Activated CD4-positive, alpha-beta T cell treated with anti-CD3 and anti-CD28 coated beads for 1 hour (primary cell): ENCODE results near the gene PLS3.
"Not testable (repeated sequence)": the region's sequence is repeated elsewhere in the genome, so short reads cannot be mapped to it uniquely, and the experiment has no call there.

Experiments used
- DNase-seq: peaks from one replicate; pipeline ENCODE4 v3.0.0-alpha.2; 2020

The PLS3 gene

DNA sequence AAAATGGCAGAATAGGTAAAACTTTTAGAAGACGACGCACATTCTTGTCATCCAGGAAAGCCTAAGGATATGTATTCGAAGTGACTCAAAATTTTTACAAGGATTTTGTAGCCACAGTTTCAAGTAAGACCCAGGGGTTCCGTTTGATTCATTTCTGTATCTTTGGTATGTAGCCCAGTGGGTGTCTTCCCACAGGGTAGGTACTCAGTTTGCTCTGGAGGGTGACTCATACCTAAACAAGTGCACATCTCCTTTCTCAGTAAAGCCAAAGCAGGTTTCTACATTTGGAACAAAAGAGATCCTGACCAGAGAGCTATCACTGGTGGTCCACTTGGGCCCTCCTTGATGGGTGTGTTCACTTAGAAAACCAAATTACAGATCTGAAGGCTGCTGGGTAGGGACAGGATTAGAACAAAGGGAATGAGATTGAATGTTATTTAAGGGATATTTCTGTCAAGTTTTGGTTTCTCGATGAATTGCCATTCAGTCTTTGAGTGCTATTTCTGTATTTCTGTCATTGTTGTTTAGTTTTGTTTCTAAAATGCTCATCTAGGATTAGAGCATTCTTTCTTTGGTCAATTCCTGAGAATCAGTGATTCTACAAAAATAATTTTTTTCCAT lies 56.1 kb downstream of the PLS3 start:
- DNase-seq, result no peak

DNA sequence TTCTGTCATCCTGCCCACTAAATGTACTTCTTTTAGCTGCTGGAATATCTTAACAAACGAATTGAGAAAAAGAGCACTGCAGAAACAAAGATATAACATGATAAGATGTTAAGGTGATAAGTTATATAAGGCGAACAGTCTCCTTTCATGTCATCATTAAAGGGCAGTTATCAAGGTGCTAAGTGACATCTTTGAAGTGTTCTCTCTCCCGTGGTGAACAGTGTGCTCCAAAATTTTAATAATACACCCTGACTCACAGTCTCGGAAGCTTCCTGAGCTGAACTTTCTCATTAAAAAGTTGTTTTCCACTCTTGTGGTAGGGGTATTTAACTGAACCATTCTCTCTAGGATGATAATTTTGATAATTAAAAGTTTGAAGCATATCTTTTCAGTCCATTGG lies 61.6 kb downstream of the PLS3 start:
- no peak for DNase-seq

GRCh38 chrX:115624916-115625315 lies 63.9 kb downstream of the PLS3 start:
- DNase-seq, result no peak

DNA sequence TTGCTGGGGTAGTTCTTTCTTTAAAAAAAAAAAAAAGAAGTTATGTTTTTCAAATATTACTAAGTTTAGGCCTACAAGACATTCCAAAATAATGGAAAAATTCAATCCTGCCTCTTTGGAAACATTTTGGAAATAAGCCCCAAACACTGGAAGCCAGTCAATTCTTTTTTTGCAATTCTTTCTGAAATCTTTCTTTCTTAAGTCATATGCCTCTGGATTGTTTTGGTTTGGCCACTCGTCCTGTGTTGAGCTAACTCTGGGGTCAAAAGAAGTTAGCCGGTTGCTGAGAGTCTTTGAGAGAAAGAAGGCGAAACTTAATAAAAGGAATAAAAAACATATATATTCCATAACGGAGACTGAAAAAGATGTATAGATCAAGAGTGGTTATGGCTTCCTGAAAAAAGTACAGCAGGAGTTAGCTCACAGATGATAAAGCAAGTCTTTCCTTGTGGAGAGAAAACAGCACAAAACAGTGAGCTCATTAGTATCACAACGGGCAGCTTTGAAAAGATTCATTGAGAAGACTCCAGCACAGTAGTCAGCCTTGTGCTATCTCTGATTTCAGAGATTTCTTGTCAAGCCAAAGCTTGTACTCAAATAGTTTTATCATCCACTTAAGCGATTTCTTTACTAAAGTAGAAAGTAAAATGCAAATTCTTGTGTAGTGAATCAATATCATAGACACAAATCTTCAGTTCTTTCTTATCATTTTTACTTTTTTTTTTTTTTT lies 64.8 kb downstream of the PLS3 start:
- DNase-seq, result no peak

- no peak for DNase-seq
Observed at GRCh38 chrX:115630204-115630603, 69.2 kb downstream of the PLS3 start.

GRCh38 chrX:115632455-115632854 lies 71.5 kb downstream of the PLS3 start:
- DNase-seq, result no peak

DNA sequence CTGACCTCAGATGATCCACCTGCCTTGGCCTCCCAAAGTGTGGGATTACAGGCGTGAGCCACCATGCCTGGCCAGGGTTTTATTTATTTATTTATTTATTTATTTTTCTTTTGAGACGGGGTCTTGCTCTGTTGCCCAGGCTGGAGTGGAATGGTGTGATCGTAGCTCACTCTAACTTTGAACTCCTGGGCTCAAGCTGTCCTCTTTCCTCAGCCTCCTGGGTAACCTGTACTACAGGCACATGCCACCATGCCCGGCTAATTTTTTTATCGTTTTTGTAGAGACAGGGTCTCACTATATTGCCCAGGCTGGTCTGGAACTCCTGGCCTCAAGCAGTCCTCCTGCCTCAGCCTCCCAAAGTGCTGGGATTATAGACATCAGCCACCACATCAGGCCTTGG lies 72.4 kb downstream of the PLS3 start:
- not testable (repeated sequence) for DNase-seq

DNA sequence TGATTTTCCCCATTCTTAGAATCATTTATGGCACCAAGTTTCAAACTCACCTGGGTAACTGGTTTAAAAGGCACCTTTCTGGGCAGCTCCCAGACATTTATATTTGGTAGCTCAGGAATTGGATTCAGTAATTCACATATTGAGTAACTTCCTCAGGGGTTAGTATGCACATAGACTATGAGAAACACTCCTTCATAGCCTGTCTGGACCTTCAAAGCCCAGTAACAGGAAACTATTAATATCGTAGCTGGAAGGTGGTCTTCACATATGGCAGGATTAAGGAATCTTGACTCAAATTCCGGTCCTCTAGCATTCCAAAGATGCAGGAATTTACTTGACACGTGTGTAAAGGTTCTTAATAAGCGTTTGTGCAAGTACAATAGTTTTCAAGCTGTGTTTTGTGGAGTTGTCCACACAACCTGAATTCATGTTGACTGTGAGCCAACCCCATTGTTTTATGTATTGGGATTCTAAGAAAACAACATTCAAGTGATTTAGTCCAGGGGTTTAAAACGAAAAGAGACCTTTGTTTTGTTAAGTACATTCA lies 78.4 kb downstream of the PLS3 start:
- no peak for DNase-seq

DNA sequence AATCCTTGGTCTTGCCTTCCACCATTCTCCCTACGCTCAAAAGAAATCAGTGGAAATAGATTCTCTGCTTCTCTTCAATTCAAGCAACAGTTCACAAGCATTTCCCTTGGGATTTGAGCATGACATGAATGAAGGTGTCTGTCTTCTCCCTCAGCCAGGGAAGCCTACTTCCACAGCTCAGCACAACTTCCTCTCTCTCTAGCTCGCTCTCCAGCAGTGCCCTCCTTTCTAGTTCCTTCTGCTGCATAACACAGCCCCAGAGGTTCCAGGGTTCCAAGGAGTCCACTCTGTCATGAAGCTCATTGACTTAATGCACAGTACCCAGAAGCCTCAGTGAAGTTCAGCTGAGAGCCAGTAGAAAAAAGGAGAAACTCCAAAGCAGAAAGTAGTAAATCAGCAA lies 81.3 kb downstream of the PLS3 start:
- no peak for DNase-seq

GRCh38 chrX:115642895-115643530 lies 82.0 kb downstream of the PLS3 start:
- DNase-seq, result no peak

GRCh38 chrX:115644397-115644796 lies 83.4 kb downstream of the PLS3 start:
- not testable (repeated sequence) for DNase-seq

- DNase-seq, result no peak
Observed at GRCh38 chrX:115649461-115650063, 88.6 kb downstream of the PLS3 start.

DNA sequence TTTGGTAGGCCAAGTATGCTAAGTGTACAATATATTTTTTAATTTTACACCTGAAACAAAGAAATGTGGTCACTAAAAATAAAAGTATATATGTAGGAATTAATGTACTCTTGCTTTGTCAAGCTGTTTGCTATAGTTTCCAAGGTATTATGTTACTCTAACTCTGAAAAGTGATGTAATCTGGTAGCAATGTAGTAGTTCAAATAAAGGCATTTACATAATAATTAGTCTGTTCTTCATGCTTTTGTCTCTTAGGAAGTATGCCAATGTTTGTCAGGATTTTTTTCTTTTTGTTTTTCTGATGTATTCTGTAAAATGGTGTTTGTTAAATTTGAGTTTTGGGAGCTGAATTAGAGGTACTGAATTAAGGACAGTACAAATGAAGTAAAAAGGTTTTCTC lies 89.5 kb downstream of the PLS3 start:
- DNase-seq, result no peak

DNA sequence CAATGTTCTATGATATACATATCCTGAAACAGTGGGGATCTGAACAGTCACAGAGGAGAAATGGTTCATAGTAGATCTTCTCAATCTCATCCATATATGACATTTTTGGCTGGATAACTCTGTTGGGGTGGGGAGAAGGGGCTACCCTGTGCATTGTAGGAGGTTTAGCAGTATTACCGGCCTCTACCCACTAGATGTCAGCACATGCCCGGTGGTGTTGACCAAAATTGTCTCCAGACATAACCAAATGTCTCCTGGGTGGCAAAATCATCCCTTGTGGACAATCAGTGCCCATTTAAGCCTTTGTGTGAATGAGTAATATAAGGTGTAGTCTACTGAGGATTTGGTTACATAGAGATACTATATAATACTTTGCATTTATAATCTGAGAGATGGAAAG lies 89.9 kb downstream of the PLS3 start:
- no peak for DNase-seq

GRCh38 chrX:115652221-115652620 lies 91.2 kb downstream of the PLS3 start:
- DNase-seq, result no peak

DNA sequence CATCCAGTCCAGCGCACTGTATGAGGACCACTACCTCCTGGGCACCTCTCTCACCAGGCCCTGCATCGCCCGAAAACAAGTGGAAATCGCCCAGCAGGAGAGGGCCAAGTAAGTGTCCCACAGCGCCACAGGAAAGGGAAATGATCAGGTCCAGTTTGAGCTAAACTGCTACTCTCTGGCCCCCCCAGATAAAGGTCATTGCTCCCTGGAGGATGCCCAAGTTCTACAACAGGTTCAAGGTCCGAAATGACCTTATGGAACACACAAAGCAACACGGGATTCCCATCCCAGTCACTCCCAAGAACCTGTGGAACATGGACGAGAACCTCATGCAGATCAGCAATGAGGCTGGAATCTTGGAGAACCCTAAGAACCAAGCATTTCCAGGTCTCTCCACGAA lies 104.1 kb downstream of the PLS3 start:
- no peak for DNase-seq

DNA sequence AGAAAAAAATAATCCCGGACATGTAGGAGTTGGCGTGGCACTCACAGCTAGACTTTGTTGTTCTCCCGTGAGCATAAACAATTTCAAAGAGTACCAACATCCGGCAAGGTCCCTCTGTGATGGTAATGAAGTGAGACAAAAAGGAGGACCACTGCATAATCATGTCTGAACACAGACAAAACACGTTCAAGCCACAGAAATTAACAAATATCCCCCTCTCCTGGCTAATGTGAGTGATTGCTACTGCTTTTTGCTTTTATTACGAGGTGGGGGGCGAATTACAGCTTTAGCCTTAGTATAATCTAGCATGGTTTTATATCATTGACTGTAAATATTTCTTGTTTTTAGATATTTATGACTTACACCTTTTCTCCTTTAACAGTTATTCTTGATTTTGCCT lies 118.5 kb downstream of the PLS3 start:
- DNase-seq, result no peak

DNA sequence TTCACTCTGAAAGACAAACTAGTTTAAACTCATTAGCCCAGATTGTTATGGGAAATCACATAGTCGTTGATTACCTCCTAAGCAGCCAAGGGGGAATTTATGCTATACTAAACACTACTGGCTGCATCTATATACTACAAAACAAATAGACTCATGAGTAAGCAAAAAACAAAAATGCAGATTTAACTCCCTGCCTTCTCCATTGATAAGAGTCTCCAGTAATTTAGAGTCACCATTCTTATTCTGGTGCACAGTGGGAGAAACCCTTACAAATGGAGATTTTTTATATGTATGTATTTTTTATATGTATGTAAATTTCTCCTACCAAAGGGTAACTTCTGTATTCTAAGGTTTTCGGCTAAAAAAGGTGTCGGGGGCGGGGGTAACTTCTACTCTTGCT lies 126.6 kb downstream of the PLS3 start:
- no peak for DNase-seq

DNA sequence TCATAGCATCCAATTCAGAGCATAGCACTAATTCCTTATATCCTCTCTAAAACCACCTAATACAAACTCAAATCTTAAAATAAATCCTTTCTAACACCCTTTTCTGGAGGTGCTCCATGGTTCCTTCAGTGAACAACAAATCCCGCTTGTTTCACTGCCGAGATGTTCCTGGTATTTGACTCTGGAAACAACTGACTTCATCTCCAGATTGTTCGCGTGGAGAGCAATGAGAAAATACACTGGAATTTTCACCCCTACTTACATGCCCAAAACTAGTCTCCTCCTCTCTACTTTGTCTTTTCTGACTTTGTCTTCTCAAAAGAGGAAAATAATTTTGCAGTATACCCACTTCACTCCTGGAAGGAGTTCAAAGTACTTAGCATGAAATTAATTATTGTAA lies 129.0 kb downstream of the PLS3 start:
- no peak for DNase-seq

- DNase-seq, result no peak
Observed at GRCh38 chrX:115690511-115691216, 129.7 kb downstream of the PLS3 start.

DNA sequence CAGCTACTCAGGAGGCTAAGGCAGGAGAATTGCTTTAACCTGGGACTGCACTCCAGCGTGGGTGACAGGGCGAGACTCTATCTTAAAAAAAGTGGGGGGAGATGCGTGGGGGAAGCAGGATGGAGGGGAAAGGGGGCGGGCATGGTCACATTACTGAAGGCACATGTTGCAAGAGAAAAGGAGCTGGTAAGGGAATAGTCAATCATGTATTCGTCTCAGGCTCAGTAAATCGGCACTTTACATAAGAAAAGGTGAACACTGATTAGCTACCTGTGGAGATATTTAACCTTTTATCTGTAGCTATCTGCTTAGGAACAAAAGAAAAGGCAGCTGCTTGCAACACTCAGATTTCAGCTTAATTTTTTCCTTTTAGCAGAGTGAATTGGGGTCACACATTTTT lies 132.5 kb downstream of the PLS3 start:
- no peak for DNase-seq

- DNase-seq, result no peak
Observed at GRCh38 chrX:115694028-115694427, 133.1 kb downstream of the PLS3 start.

DNA sequence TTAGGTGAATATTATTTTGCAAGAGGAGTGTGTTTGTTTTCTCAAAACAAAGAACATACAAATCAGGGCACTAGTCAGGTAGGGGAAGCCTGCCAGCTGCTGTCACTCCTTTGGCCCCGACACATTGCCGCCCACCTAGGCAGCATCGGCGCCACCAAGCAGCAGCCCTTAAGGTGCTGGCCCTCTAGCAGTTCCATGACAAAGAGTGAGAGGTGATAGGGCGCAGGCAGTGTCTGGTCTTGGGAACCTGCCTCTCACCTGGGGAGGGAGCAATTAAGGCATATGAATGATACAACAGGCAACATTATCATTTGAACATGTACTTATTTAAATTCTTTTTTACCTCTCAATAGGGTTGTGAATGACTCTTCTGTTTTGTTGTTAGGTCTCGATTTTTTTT lies 135.1 kb downstream of the PLS3 start:
- DNase-seq, result no peak
